Loucy (cell line): ENCODE results near the gene UBE2D2.

Experiments
- CTCF ChIP-seq: fragments of 200-600 bp; sonication (generic); conservative IDR thresholded peaks from 2 replicates; pipeline ENCODE4 v1.5.1; 2014; ENCODE audit warnings: mild to moderate bottlenecking, antibody characterized with exemption, low read length
- EZH2phosphoT487 ChIP-seq: fragments of 200-600 bp; IDR thresholded peaks from 2 replicates; pipeline ENCODE4 v1.6.1; 2018; ENCODE audit warnings: antibody characterized with exemption, mild to moderate bottlenecking, moderate library complexity, borderline replicate concordance

DNA sequence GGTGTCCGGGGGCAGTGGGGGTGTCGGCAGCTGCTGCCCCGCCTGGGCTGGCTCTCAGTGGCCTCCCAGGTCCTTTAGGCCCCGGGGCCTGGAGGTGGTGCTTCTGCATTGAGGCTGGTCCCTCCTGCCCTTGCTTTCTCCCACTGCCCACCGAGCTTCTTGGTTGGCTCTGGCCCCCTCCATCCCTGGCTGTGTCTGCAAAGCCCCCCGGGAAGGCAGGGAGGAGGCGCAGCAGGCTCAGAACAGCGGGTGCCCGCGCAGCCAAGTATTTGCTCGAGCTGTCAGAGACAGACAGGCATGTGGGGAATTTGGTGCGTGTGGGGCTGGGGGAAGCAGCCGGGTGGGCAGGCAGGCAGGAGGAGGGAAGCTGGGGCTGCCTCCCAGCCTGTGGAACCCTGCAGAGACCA, 98.6 kb downstream of the UBE2D2 start:
- TF ChIP-seq CTCF (no peak), EZH2phosphoT487 (no peak)
